ENCODE data around the gene SPNS1. TPM values are rescaled to one million over a fixed set of nuclear protein-coding genes. Genes with fewer than 3 reads are reported as not detected.
A peak's percentile ranks its signal among the peaks of the same experiment; 100 is the strongest.
"Not testable (repeated sequence)": the region's sequence is repeated elsewhere in the genome, so short reads cannot be mapped to it uniquely, and the experiment has no call there.

The SPNS1 gene
- 10 to 100 TPM; 11.3 to 12.0 TPM for total RNA-seq

- H3K36me3 Mint-ChIP-seq = peaks cover 2% of the 10 kb centered on the region
- H3K4me3 Mint-ChIP-seq = peak within 1 kb of the TSS; percentile 88
- POLR2A ChIA-PET = interaction anchor here (1.0 to 2.3 kb wide), 6 partner anchors 10 to 101 kb away, joined by 3 to 10 read pairs (median 4); partner anchors contain the start of gene LAT
- intact Hi-C loops (cut with micrococcal nuclease) = loop anchor here (1.0 to 2.0 kb wide), 4 partner anchors 11 to 49 kb away; partner anchors contain the start of genes LAT and RABEP2
- no peaks in the 10 kb centered on the region for H3K27me3 Mint-ChIP-seq
- no peaks in the 10 kb centered on the region for H3K9me3 Mint-ChIP-seq
- DNase-seq = peak; percentile 97
- H3K27ac Mint-ChIP-seq = peak within 1 kb of the TSS; percentile 90
- CTCF ChIA-PET = interaction anchor here (0.6 to 2.7 kb wide), 11 partner anchors 10 to 101 kb away, joined by 3 to 13 read pairs (median 3); partner anchors contain the start of gene LAT
- H3K4me1 Mint-ChIP-seq (ENCODE audit: low read depth) = peaks cover 31% of the 10 kb centered on the region
These were observed at the start of gene SPNS1 for GRCh38 chr16:28974437-28975157. SPNS1 (plus strand) TSS chr16:28974778; CDS start chr16:28975152, 374 bp downstream.

- Mint-ChIP-seq H3K36me3 (peaks cover 4% of the 10 kb centered on the region), H3K27ac (peak overlapping the region; percentile 98), H3K27me3 (no peaks in the 10 kb centered on the region), H3K4me3 (peak overlapping the region; percentile 94), H3K4me1 (ENCODE audit: low read depth) (peaks cover 12% of the 10 kb centered on the region), H3K9me3 (no peaks in the 10 kb centered on the region)
- peak; percentile 90 for DNase-seq
- ChIA-PET CTCF (interaction anchor here (1.8 to 4.7 kb wide), 2 partner anchors 10 to 19 kb away, joined by 4 to 31 read pairs; no protein-coding TSS in a partner anchor), POLR2A (interaction anchor here (0.6 to 2.4 kb wide), 5 partner anchors 12 to 103 kb away, joined by 3 to 9 read pairs (median 3); partner anchors contain the start of genes ATXN2L, SH2B1 and TUFM)
- intact Hi-C loops (cut with micrococcal nuclease) = loop anchor here (1.0 to 5.0 kb wide), 5 partner anchors 11 to 63 kb away; partner anchors contain the start of genes NFATC2IP, SH2B1 and SPNS1
These were observed 49.0 kb upstream of the SPNS1 start for GRCh38 chr16:28925386-28926228.

GRCh38 chr16:28926284-28926683 is 48.3 kb upstream of the SPNS1 start:
- intact Hi-C loops (cut with micrococcal nuclease) = loop anchor here (5.0 kb wide), 2 partner anchors 44 to 64 kb away; partner anchors contain the start of gene SH2B1
- POLR2A ChIA-PET = interaction anchor here (0.6 to 2.4 kb wide), 3 partner anchors 18 to 62 kb away, joined by 3 to 9 read pairs (median 3); partner anchors contain the start of gene SH2B1
- not testable (repeated sequence) for H3K27me3 Mint-ChIP-seq

GRCh38 chr16:28927815-28928214 is 46.8 kb upstream of the SPNS1 start:
- Mint-ChIP-seq H3K36me3 (no peaks in the 10 kb centered on the region), H3K27me3 (no peaks in the 10 kb centered on the region), H3K4me1 (ENCODE audit: low read depth) (peaks cover 17% of the 10 kb centered on the region), H3K9me3 (no peaks in the 10 kb centered on the region), H3K4me3 (no peak overlapping the region), H3K27ac (no peak overlapping the region)
- no peak for DNase-seq
- ChIA-PET POLR2A (interaction anchor here (1.0 kb wide), 1 partner anchor 81 kb away, joined by 4 read pairs; the partner anchor contains the start of gene TUFM), CTCF (interaction anchor here (0.6 to 4.7 kb wide), 2 partner anchors 17 to 1174 kb away, joined by 3 to 31 read pairs; no protein-coding TSS in a partner anchor)
- intact Hi-C loops (cut with micrococcal nuclease) = loop anchor here (5.0 kb wide), 2 partner anchors 46 to 66 kb away; partner anchors contain the start of gene SH2B1

More at GRCh38 chr16:28926284-28926683, 48.3 kb upstream of the SPNS1 start:
- not testable (repeated sequence) for DNase-seq, H3K36me3 Mint-ChIP-seq, H3K9me3 Mint-ChIP-seq
- peaks cover 17% of the 10 kb centered on the region for H3K4me1 Mint-ChIP-seq (ENCODE audit: low read depth)
- CTCF ChIA-PET = interaction anchor here (1.8 to 4.7 kb wide), 2 partner anchors 10 to 18 kb away, joined by 4 to 31 read pairs; no protein-coding TSS in a partner anchor
- peak overlapping the region; percentile 94 for H3K4me3 Mint-ChIP-seq
- H3K27ac Mint-ChIP-seq = peak overlapping the region; percentile 98

GRCh38 chr16:28930203-28930602 is 44.4 kb upstream of the SPNS1 start:
- no peaks in the 10 kb centered on the region for H3K27me3 Mint-ChIP-seq

GRCh38 chr16:28930652-28931051 is 43.9 kb upstream of the SPNS1 start:
- Mint-ChIP-seq H3K27ac (peak overlapping the region; percentile 31), H3K4me3 (no peak overlapping the region), H3K27me3 (no peaks in the 10 kb centered on the region), H3K9me3 (no peaks in the 10 kb centered on the region), H3K36me3 (no peaks in the 10 kb centered on the region), H3K4me1 (ENCODE audit: low read depth) (peaks cover 12% of the 10 kb centered on the region)
- intact Hi-C loops (cut with micrococcal nuclease) = no loop called here
- POLR2A ChIA-PET = no interaction called here
- no peak for DNase-seq
- CTCF ChIA-PET = interaction anchor here (2.9 kb wide), 1 partner anchor 15 kb away, joined by 13 read pairs; no protein-coding TSS in a partner anchor

More at GRCh38 chr16:28930203-28930602, 44.4 kb upstream of the SPNS1 start:
- ChIA-PET POLR2A (no interaction called here), CTCF (interaction anchor here (2.9 kb wide), 1 partner anchor 15 kb away, joined by 13 read pairs; no protein-coding TSS in a partner anchor)
- intact Hi-C loops (cut with micrococcal nuclease) = no loop called here
- Mint-ChIP-seq H3K27ac (peak overlapping the region; percentile 31), H3K36me3 (no peaks in the 10 kb centered on the region), H3K4me1 (ENCODE audit: low read depth) (peaks cover 12% of the 10 kb centered on the region), H3K9me3 (no peaks in the 10 kb centered on the region), H3K4me3 (no peak overlapping the region)
- DNase-seq = no peak

GRCh38 chr16:28931801-28932225 is 42.8 kb upstream of the SPNS1 start, which contains the start of gene CD19:
CD19 (plus strand) TSS chr16:28931971; CDS start chr16:28932001, 30 bp downstream.
- intact Hi-C loops (cut with micrococcal nuclease) = no loop called here
- H3K27me3 Mint-ChIP-seq = no peaks in the 10 kb centered on the region
- H3K36me3 Mint-ChIP-seq = no peaks in the 10 kb centered on the region
- no peaks in the 10 kb centered on the region for H3K9me3 Mint-ChIP-seq
- peaks cover 17% of the 10 kb centered on the region for H3K4me1 Mint-ChIP-seq (ENCODE audit: low read depth)
- no peak within 1 kb of the TSS for H3K4me3 Mint-ChIP-seq
- ChIA-PET POLR2A (no interaction called here), CTCF (interaction anchor here (0.6 to 2.9 kb wide), 2 partner anchors 14 to 50 kb away, joined by 3 to 13 read pairs; no protein-coding TSS in a partner anchor)
- peak within 1 kb of the TSS; percentile 31 for H3K27ac Mint-ChIP-seq
- no peak for DNase-seq

GRCh38 chr16:28932339-28933141 is 42.0 kb upstream of the SPNS1 start:
- H3K4me3 Mint-ChIP-seq = no peak overlapping the region
- no peak overlapping the region for H3K27ac Mint-ChIP-seq

GRCh38 chr16:28933171-28933570 is 41.4 kb upstream of the SPNS1 start:
- intact Hi-C loops (cut with micrococcal nuclease) = no loop called here
- Mint-ChIP-seq H3K9me3 (no peaks in the 10 kb centered on the region), H3K27ac (no peak overlapping the region), H3K27me3 (no peaks in the 10 kb centered on the region), H3K4me1 (ENCODE audit: low read depth) (peaks cover 18% of the 10 kb centered on the region), H3K4me3 (no peak overlapping the region), H3K36me3 (no peaks in the 10 kb centered on the region)
- POLR2A ChIA-PET = no interaction called here
- no peak for DNase-seq
- CTCF ChIA-PET = interaction anchor here (1.0 to 2.9 kb wide), 4 partner anchors 12 to 40 kb away, joined by 3 to 13 read pairs (median 4); no protein-coding TSS in a partner anchor

More at GRCh38 chr16:28932339-28933141, 42.0 kb upstream of the SPNS1 start:
- CTCF ChIA-PET = interaction anchor here (1.2 to 2.9 kb wide), 2 partner anchors 13 to 16 kb away, joined by 3 to 13 read pairs; no protein-coding TSS in a partner anchor
- Mint-ChIP-seq H3K4me1 (ENCODE audit: low read depth) (peaks cover 18% of the 10 kb centered on the region), H3K27me3 (no peaks in the 10 kb centered on the region), H3K9me3 (no peaks in the 10 kb centered on the region), H3K36me3 (no peaks in the 10 kb centered on the region)
- intact Hi-C loops (cut with micrococcal nuclease) = no loop called here
- POLR2A ChIA-PET = no interaction called here
- no peak for DNase-seq

GRCh38 chr16:28935346-28935745 is 39.2 kb upstream of the SPNS1 start:
- Mint-ChIP-seq H3K27ac (no peak overlapping the region), H3K36me3 (no peaks in the 10 kb centered on the region), H3K4me1 (ENCODE audit: low read depth) (peaks cover 18% of the 10 kb centered on the region), H3K27me3 (no peaks in the 10 kb centered on the region), H3K4me3 (no peak overlapping the region), H3K9me3 (no peaks in the 10 kb centered on the region)
- ChIA-PET CTCF (interaction anchor here (1.2 to 2.1 kb wide), 2 partner anchors 10 kb away, joined by 4 to 14 read pairs; partner anchors contain the start of gene RABEP2), POLR2A (no interaction called here)
- intact Hi-C loops (cut with micrococcal nuclease) = no loop called here
- no peak for DNase-seq

All from activated CD4-positive, alpha-beta memory T cell treated with anti-CD3 and anti-CD28 coated beads for 36 hours (primary cell).